Endothelial cell (in vitro differentiated cells): ENCODE measurements around the gene SPG11. TPM values are rescaled to one million over a fixed set of nuclear protein-coding genes. Genes with fewer than 3 reads are reported as not detected.

ENCODE experiments used
- DNase-seq: peaks from one replicate; pipeline ENCODE4 v3.0.0; 2021; ENCODE audit warnings: low spot score
- H3K27ac Mint-ChIP-seq: one replicate; pipeline ENCODE4 v1.8.0; 2021; ENCODE audit warnings: mixed read lengths, inconsistent platforms; ENCODE audit not compliant: unreplicated experiment
- H3K27me3 Mint-ChIP-seq: one replicate; pipeline ENCODE4 v1.8.0; 2021; ENCODE audit warnings: mild to moderate bottlenecking, moderate library complexity, mixed read lengths, inconsistent platforms; ENCODE audit not compliant: unreplicated experiment
- H3K36me3 Mint-ChIP-seq: one replicate; pipeline ENCODE4 v1.8.0; 2021; ENCODE audit warnings: mild to moderate bottlenecking, low read depth, mixed read lengths, inconsistent platforms; ENCODE audit not compliant: unreplicated experiment
- H3K4me1 Mint-ChIP-seq: one replicate; pipeline ENCODE4 v1.8.0; 2021; ENCODE audit warnings: mild to moderate bottlenecking, mixed read lengths, inconsistent platforms; ENCODE audit not compliant: unreplicated experiment
- H3K4me3 Mint-ChIP-seq: one replicate; pipeline ENCODE4 v1.8.0; 2021; ENCODE audit warnings: mild to moderate bottlenecking, mixed read lengths, inconsistent platforms; ENCODE audit not compliant: unreplicated experiment
- H3K9me3 Mint-ChIP-seq: one replicate; pipeline ENCODE4 v1.8.0; 2021; ENCODE audit warnings: mixed read lengths, inconsistent platforms; ENCODE audit not compliant: unreplicated experiment
- CTCF ChIP-seq: fragments of 200-600 bp; sonication (generic); IDR thresholded peaks from one replicate; pipeline ENCODE4 v1.5.0; 2021; ENCODE audit warnings: antibody characterized with exemption; ENCODE audit not compliant: unreplicated experiment
- total RNA-seq: library from RNA; stranded (reverse); fragmentation: NEBNext Ultra II Directional; extraction: Animal tissue kit (Norgen Biotek cat#: 25700); gene quantifications from one replicate; pipeline ENCODE4 v1.2.1, GENCODE V29; 2021; ENCODE audit not compliant: unreplicated experiment

SPG11 gene
- total RNA-seq, 1 donor from 2014 or later: 37.1 TPM

- no peak for DNase-seq
- no peak overlapping the region for H3K4me3 Mint-ChIP-seq
- no peaks in the 10 kb centered on the region for H3K9me3 Mint-ChIP-seq
- no peak for TF ChIP-seq CTCF
- peaks cover 3% of the 10 kb centered on the region for H3K27me3 Mint-ChIP-seq
- H3K27ac Mint-ChIP-seq: no peak overlapping the region
- H3K36me3 Mint-ChIP-seq: no peaks in the 10 kb centered on the region
- H3K4me1 Mint-ChIP-seq: peaks cover 4% of the 10 kb centered on the region
Measured at GRCh38 chr15:44666210-44667038, 3.0 kb upstream of the SPG11 start.

GRCh38 chr15:44662478-44663409 is 718 bp downstream of the SPG11 start:
- Mint-ChIP-seq H3K4me3 (peak overlapping the region; percentile 97), H3K4me1 (peaks cover 4% of the 10 kb centered on the region), H3K27ac (peak overlapping the region; percentile 95), H3K9me3 (no peaks in the 10 kb centered on the region), H3K36me3 (peaks cover 6% of the 10 kb centered on the region), H3K27me3 (peaks cover 3% of the 10 kb centered on the region)
- peak; percentile 61 for DNase-seq
- TF ChIP-seq CTCF: no peak

- no peaks in the 10 kb centered on the region for H3K9me3 Mint-ChIP-seq
- H3K36me3 Mint-ChIP-seq: peaks cover 11% of the 10 kb centered on the region
- DNase-seq: no peak
- H3K27ac Mint-ChIP-seq: no peak overlapping the region
- H3K4me3 Mint-ChIP-seq: no peak overlapping the region
- H3K4me1 Mint-ChIP-seq: peaks cover 4% of the 10 kb centered on the region
- peaks cover 3% of the 10 kb centered on the region for H3K27me3 Mint-ChIP-seq
- TF ChIP-seq CTCF: no peak
Measured at GRCh38 chr15:44661576-44661975, 1.9 kb downstream of the SPG11 start.

- Mint-ChIP-seq H3K36me3 (peaks cover 16% of the 10 kb centered on the region), H3K27me3 (no peaks in the 10 kb centered on the region)
- no peak for DNase-seq
Measured at GRCh38 chr15:44659056-44659455, 4.4 kb downstream of the SPG11 start.

More at GRCh38 chr15:44659056-44659455, 4.4 kb downstream of the SPG11 start:
- Mint-ChIP-seq H3K27ac (no peak overlapping the region), H3K9me3 (no peaks in the 10 kb centered on the region), H3K4me1 (peaks cover 4% of the 10 kb centered on the region), H3K4me3 (no peak overlapping the region)
- TF ChIP-seq CTCF: no peak
